Keratinocyte (primary cell): ENCODE measurements around the gene NUP37. TPM values are rescaled to one million over a fixed set of nuclear protein-coding genes. Genes with fewer than 3 reads are reported as not detected.

Experiments used
- DNase-seq: peaks from one replicate; pipeline ENCODE4 v3.0.0-alpha.2; 2011; ENCODE audit warnings: low read depth, missing footprints, low spot score
- FAIRE-seq: peaks from 2 replicates; lab custom pipeline; 2011; peaks lifted over from hg19 to GRCh38; lab: Jason Lieb, UNC
- H2AFZ ChIP-seq: 2 replicates; pipeline ENCODE4 v1.6.0; 2012; ENCODE audit warnings: low read length, control low read depth, inconsistent platforms; ENCODE audit not compliant: control insufficient read depth
- H3K27ac ChIP-seq: 2 replicates; pipeline ENCODE4 v1.5.1; 2011; ENCODE audit warnings: low read length; ENCODE audit not compliant: control insufficient read depth, insufficient read depth
- H3K27me3 ChIP-seq: 3 replicates; pipeline ENCODE4 v1.6.0; 2011; ENCODE audit warnings: low read length; ENCODE audit not compliant: control insufficient read depth, insufficient read depth; ENCODE audit errors: extremely low read depth
- H3K36me3 ChIP-seq, 2 experiments: 2 replicates in 1 of 2; 3 replicates in 1 of 2; pipeline ENCODE4 v1.5.1; 2011; ENCODE audit warnings: low read length in 2 of 2, mild to moderate bottlenecking in 1 of 2; ENCODE audit not compliant: control insufficient read depth in 2 of 2, insufficient read depth in 2 of 2; ENCODE audit errors: extremely low read depth in 1 of 2
- H3K4me1 ChIP-seq: 3 replicates; pipeline ENCODE4 v1.5.1; 2011; ENCODE audit warnings: low read length; ENCODE audit not compliant: control insufficient read depth, insufficient read depth; ENCODE audit errors: extremely low read depth
- H3K4me2 ChIP-seq: 3 replicates; pipeline ENCODE4 v1.6.0; 2011; ENCODE audit warnings: low read depth, low read length; ENCODE audit not compliant: control insufficient read depth, insufficient read depth; ENCODE audit errors: extremely low read depth
- H3K4me3 ChIP-seq, 3 experiments: fragments of 200-600 bp in 1 of 3; sonication (generic) in 1 of 3; 2 replicates in 2 of 3; 3 replicates in 1 of 3; pipeline ENCODE4 v1.5.1; 2011 to 2016; ENCODE audit warnings: low read length in 3 of 3, mild to moderate bottlenecking in 3 of 3, control low read depth in 2 of 3, inconsistent platforms in 1 of 3, low read depth in 1 of 3, mixed read lengths in 1 of 3, mixed run types in 1 of 3, moderate library complexity in 1 of 3; ENCODE audit not compliant: control insufficient read depth in 2 of 3, insufficient read depth in 2 of 3; ENCODE audit errors: extremely low read depth in 1 of 3
- H3K79me2 ChIP-seq: 2 replicates; pipeline ENCODE4 v1.6.0; 2012; ENCODE audit warnings: low read length; ENCODE audit not compliant: control insufficient read depth, insufficient read depth
- H3K9ac ChIP-seq: 3 replicates; pipeline ENCODE4 v1.6.0; 2011; ENCODE audit warnings: low read length; ENCODE audit not compliant: control insufficient read depth, insufficient read depth; ENCODE audit errors: extremely low read depth
- H3K9me1 ChIP-seq: 3 replicates; pipeline ENCODE4 v1.6.0; 2011; ENCODE audit warnings: low read length; ENCODE audit not compliant: control insufficient read depth, insufficient read depth; ENCODE audit errors: extremely low read depth
- H3K9me3 ChIP-seq: 2 replicates; pipeline ENCODE4 v1.5.1; 2012; ENCODE audit warnings: low read depth, low read length; ENCODE audit not compliant: control insufficient read depth
- H4K20me1 ChIP-seq: 3 replicates; pipeline ENCODE4 v1.6.0; 2011; ENCODE audit warnings: low read length; ENCODE audit not compliant: control insufficient read depth, insufficient read depth; ENCODE audit errors: extremely low read depth
- CTCF ChIP-seq, 3 experiments: IDR thresholded peaks in 1 of 3; conservative IDR thresholded peaks in 1 of 3; optimal IDR thresholded peaks in 1 of 3; 2 replicates in 2 of 3; 3 replicates in 1 of 3; pipeline versions ENCODE3 to v1.5.1; 2011; ENCODE audit warnings: low read length in 3 of 3, mild to moderate bottlenecking in 3 of 3, moderate library complexity in 2 of 3, control low read depth in 1 of 3, inconsistent platforms in 1 of 3; ENCODE audit not compliant: insufficient read depth in 2 of 3; ENCODE audit errors: extremely low read depth in 1 of 3
- EZH2 ChIP-seq: IDR thresholded peaks from one replicate; pipeline ENCODE4 v1.6.1; 2012; ENCODE audit warnings: inconsistent platforms, mild to moderate bottlenecking, low read length, moderate library complexity
- dilution Hi-C: fragments of 300-500 bp; cut with MboI; formaldehyde crosslinking; loops from one replicate; pipeline ENCODE4 v1.7.0; 2020; ENCODE audit warnings: low sequenced_read_pairs; ENCODE audit not compliant: extremely low pct_ligation_motif_present
- polyA plus RNA-seq, 5 experiments: library from polyadenylated mRNA; depleted of rRNA in 3 of 5; stranded (reverse) in 3 of 5; stranded (forward) in 1 of 5; unstranded in 1 of 5; fragments of >200 nt; gene quantifications; 1 replicate in 1 of 5; 2 replicates in 3 of 5; 3 replicates in 1 of 5; pipeline versions ENCODE4 v1.2.1 to v1.2.3, GENCODE V29; 2011 to 2012; ENCODE audit warnings: missing spikeins in 2 of 5, low read depth in 1 of 5, low replicate concordance in 1 of 5

NUP37 gene
- polyA plus RNA-seq, 1 donor (not counting 4 experiments of a cell fraction or from before 2014, with no cell fraction given): 89.8 TPM

DNA sequence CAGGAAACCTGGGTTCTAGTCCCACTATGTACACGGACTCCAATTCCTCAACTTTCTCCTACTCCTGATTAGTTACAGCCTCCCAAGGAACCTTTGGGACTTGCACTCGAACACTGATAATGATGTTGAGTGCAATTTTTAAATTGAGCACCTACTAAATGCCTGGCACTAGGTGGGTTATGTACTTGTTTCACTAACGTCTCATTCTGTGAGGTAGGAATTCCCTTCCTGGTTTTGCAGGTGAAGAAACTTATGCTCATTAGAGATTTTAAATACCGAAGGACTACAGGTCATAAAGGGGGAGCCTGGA, 605 bp upstream of the NUP37 start:
- H3K79me2 ChIP-seq: peaks cover 30% of the 10 kb centered on the region
- no peak for TF ChIP-seq CTCF (optimal IDR thresholded peaks at IDR 0.05 in 1 of 3, IDR thresholded peaks at IDR 0.05 in 1 of 3, conservative IDR thresholded peaks at IDR 0.05 in 1 of 3; ENCODE audit: extremely low read depth in 1 of 3, insufficient read depth in 2 of 3, low read length in 3 of 3)
- TF ChIP-seq EZH2: no peak
- peaks cover 18% of the 10 kb centered on the region for H3K4me1 ChIP-seq
- peak overlapping the region; percentile 83 for H3K27ac ChIP-seq
- H3K9me3 ChIP-seq: no peaks in the 10 kb centered on the region
- H3K36me3 ChIP-seq: peaks cover 0 to 4% of the 10 kb centered on the region in 2 experiments
- no peaks in the 10 kb centered on the region for H3K27me3 ChIP-seq
- H2AFZ ChIP-seq: peak overlapping the region; percentile 98
- H3K4me3 ChIP-seq: peak overlapping the region; percentile 92 to 99 (median 94)
- peak; percentile 51 for FAIRE-seq
- peak overlapping the region; percentile 92 for H3K4me2 ChIP-seq
- no peak for DNase-seq
- H3K9ac ChIP-seq: peak overlapping the region; percentile 98
- no peaks in the 10 kb centered on the region for H3K9me1 ChIP-seq
- no peaks in the 10 kb centered on the region for H4K20me1 ChIP-seq
- dilution Hi-C loops: no loop called here

- TF ChIP-seq CTCF (optimal IDR thresholded peaks at IDR 0.05 in 1 of 3, IDR thresholded peaks at IDR 0.05 in 1 of 3, conservative IDR thresholded peaks at IDR 0.05 in 1 of 3; ENCODE audit: extremely low read depth in 1 of 3, insufficient read depth in 2 of 3, low read length in 3 of 3) (no peak), EZH2 (no peak)
- dilution Hi-C loops: no loop called here
- H3K4me1 ChIP-seq: peaks cover 18% of the 10 kb centered on the region
- H3K9me1 ChIP-seq: no peaks in the 10 kb centered on the region
- peak overlapping the region; percentile 94 for H3K4me2 ChIP-seq
- peaks cover 0 to 4% of the 10 kb centered on the region in 2 experiments for H3K36me3 ChIP-seq
- DNase-seq (no peak), FAIRE-seq (no peak)
- H3K9ac ChIP-seq: peak overlapping the region; percentile 98
- peak overlapping the region; percentile 83 for H3K27ac ChIP-seq
- H2AFZ ChIP-seq: no peak overlapping the region
- H4K20me1 ChIP-seq: no peaks in the 10 kb centered on the region
- peak overlapping the region; percentile 92 to 99 (median 94) for H3K4me3 ChIP-seq
- no peaks in the 10 kb centered on the region for H3K27me3 ChIP-seq
- no peaks in the 10 kb centered on the region for H3K9me3 ChIP-seq
- peaks cover 30% of the 10 kb centered on the region for H3K79me2 ChIP-seq
These were observed 1.0 kb downstream of the NUP37 start for GRCh38 chr12:102118874-102119273.
